ENCODE results near the gene CAMK2N2.

CAMK2N2 gene

GRCh38 chr3:184259878-184260723 is 1.3 kb downstream of the CAMK2N2 start:
- no peak overlapping the region for H3K4me3 ChIP-seq (replicated peaks; ENCODE audit: low read depth, low read length)
- DNase-seq (ENCODE audit: extremely low read depth, insufficient read length): no peak
- no peaks in the 10 kb centered on the region for H3K36me3 ChIP-seq (ENCODE audit: control insufficient read depth, insufficient read depth, low read length)
- H3K27me3 ChIP-seq (replicated peaks; ENCODE audit: control insufficient read depth, insufficient read depth, low read length): peaks cover 3% of the 10 kb centered on the region; the same call in 1 of the 2 replicates
- TF ChIP-seq, protein P1, sequence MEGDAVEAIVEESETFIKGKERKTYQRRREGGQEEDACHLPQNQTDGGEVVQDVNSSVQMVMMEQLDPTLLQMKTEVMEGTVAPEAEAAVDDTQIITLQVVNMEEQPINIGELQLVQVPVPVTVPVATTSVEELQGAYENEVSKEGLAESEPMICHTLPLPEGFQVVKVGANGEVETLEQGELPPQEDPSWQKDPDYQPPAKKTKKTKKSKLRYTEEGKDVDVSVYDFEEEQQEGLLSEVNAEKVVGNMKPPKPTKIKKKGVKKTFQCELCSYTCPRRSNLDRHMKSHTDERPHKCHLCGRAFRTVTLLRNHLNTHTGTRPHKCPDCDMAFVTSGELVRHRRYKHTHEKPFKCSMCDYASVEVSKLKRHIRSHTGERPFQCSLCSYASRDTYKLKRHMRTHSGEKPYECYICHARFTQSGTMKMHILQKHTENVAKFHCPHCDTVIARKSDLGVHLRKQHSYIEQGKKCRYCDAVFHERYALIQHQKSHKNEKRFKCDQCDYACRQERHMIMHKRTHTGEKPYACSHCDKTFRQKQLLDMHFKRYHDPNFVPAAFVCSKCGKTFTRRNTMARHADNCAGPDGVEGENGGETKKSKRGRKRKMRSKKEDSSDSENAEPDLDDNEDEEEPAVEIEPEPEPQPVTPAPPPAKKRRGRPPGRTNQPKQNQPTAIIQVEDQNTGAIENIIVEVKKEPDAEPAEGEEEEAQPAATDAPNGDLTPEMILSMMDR (IDR thresholded peaks at IDR 0.05; ENCODE audit: insufficient read depth, low read length, poor library complexity, severe bottlenecking): no peak

DNA sequence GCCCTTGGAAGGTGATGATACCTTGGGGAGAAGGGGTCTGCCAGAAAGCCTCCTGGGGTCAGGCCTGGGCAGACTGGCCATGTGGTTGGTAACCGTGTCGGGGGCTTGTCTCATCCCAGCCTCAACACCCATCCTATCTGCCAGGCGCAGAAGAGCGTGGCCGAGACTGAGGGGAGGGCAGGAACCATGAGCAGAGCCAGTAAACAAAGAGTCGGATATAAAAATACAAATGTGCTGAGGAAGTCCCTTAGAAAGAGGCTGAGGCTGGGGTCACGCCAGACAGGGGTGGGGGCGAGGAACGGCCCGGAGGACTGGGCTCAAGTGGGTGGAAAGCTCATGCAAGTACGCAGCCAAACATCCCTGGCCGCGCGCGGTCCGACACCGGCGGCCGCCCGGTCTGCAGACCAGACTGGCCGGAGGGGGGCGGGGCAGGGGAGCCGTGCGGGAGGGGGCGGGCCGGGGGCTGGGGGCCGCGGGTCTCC is 1.9 kb downstream of the CAMK2N2 start:
- Histone ChIP-seq H3K27me3 (replicated peaks; ENCODE audit: control insufficient read depth, insufficient read depth, low read length) (peaks cover 3% of the 10 kb centered on the region; the same call in 1 of the 2 replicates), H3K4me3 (replicated peaks; ENCODE audit: low read depth, low read length) (no peak overlapping the region), H3K36me3 (ENCODE audit: control insufficient read depth, insufficient read depth, low read length) (no peaks in the 10 kb centered on the region)
- DNase-seq (ENCODE audit: extremely low read depth, insufficient read length): no peak
- TF ChIP-seq, protein P1 (IDR thresholded peaks at IDR 0.05; ENCODE audit: insufficient read depth, low read length, poor library complexity, severe bottlenecking): no peak

GRCh38 chr3:184258926-184259325 is 2.4 kb downstream of the CAMK2N2 start:
- H3K27me3 ChIP-seq (replicated peaks; ENCODE audit: control insufficient read depth, insufficient read depth, low read length): peaks cover 3% of the 10 kb centered on the region; the same call in 1 of the 2 replicates
- no peak overlapping the region for H3K4me3 ChIP-seq (replicated peaks; ENCODE audit: low read depth, low read length)
- TF ChIP-seq, protein P1 (IDR thresholded peaks at IDR 0.05; ENCODE audit: insufficient read depth, low read length, poor library complexity, severe bottlenecking): no peak
- no peak for DNase-seq (ENCODE audit: extremely low read depth, insufficient read length)
- no peaks in the 10 kb centered on the region for H3K36me3 ChIP-seq (ENCODE audit: control insufficient read depth, insufficient read depth, low read length)

DNA sequence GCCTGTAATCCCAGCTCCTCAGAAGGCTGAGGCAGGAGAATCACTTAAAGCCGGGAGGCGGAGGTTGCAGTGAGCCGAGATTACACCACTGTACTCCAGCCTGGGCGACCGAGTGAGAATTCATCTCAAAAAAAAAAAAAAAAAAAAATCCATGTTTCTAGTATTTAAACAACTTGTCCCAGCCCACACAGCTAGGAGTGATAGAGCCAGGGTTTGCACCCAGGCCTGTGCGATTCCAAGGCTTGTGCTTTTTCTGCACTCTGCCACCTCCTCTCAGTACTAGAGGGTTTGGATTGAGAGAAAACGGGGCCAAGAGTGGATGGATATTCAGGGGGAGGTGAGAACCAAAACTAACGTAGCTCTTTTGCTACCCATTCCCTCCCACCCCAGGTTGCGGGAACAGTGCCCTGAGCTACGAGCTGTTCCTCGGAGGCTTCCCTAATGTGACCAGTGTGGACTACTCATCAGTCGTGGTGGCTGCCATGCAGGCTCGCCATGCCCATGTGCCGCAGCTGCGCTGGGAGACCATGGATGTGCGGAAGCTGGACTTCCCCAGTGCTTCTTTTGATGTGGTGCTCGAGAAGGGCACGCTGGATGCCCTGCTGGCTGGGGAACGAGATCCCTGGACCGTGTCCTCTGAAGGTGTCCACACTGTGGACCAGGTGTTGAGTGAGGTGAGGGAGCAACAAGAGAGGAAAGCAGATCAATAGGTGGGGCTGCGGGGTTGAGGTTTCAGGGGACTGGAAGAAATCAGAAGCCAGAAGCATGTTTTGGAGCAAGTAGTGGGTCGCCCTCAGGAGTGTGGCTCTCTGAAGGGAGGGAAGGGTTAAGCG is 4.1 kb downstream of the CAMK2N2 start:
- Histone ChIP-seq H3K4me3 (replicated peaks; ENCODE audit: low read depth, low read length) (no peak overlapping the region), H3K27me3 (replicated peaks; ENCODE audit: control insufficient read depth, insufficient read depth, low read length) (no peaks in the 10 kb centered on the region), H3K36me3 (ENCODE audit: control insufficient read depth, insufficient read depth, low read length) (no peaks in the 10 kb centered on the region)
- DNase-seq (ENCODE audit: extremely low read depth, insufficient read length): no peak
- TF ChIP-seq, protein P1 (IDR thresholded peaks at IDR 0.05; ENCODE audit: insufficient read depth, low read length, poor library complexity, severe bottlenecking): no peak

- DNase-seq (ENCODE audit: extremely low read depth, insufficient read length): no peak
- no peaks in the 10 kb centered on the region for H3K27me3 ChIP-seq (replicated peaks; ENCODE audit: control insufficient read depth, insufficient read depth, low read length)
- no peaks in the 10 kb centered on the region for H3K36me3 ChIP-seq (ENCODE audit: control insufficient read depth, insufficient read depth, low read length)
- TF ChIP-seq, protein P1 (IDR thresholded peaks at IDR 0.05; ENCODE audit: insufficient read depth, low read length, poor library complexity, severe bottlenecking): no peak
- H3K4me3 ChIP-seq (replicated peaks; ENCODE audit: low read depth, low read length): no peak overlapping the region
Measured at GRCh38 chr3:184255291-184256039, 5.9 kb downstream of the CAMK2N2 start.
